IMR-90 (cell line): Measurements from ENCODE around the gene TECPR2. TPM values are rescaled to one million over a fixed set of nuclear protein-coding genes. Genes with fewer than 3 reads are reported as not detected.

Experiments
- ATAC-seq: fragments of 200-7000 bp; cut with Tn5 transposase; 2 replicates; pipeline ENCODE4 v1.9.1; 2020; ENCODE audit warnings: low read depth, mild to moderate bottlenecking, moderate library complexity
- BruUV-seq: library from RNA; stranded (reverse); fragments of 400-500 nt; replicated peaks from 2 replicates; lab custom pipeline; 2021; lab: Mats Ljungman, UMichigan
- CTCF ChIA-PET: fragments of 300-600 bp; formaldehyde crosslinking; extraction: SDS; loops from one replicate; lab custom pipeline; 2021; ENCODE audit warnings: antibody characterized with exemption; lab: Yijun Ruan, JAX
- POLR2A ChIA-PET: fragments of 300-600 bp; sonication (Branson Sonifier 250); formaldehyde crosslinking; loops from one replicate; lab custom pipeline; 2022; ENCODE audit warnings: antibody characterized with exemption; ENCODE audit not compliant: unreplicated experiment; lab: Charles Lee
- DNase-seq: peaks from one replicate; pipeline ENCODE4 v3.0.0; 2013
- H2AFZ ChIP-seq: replicated peaks from 2 replicates; pipeline ENCODE3; 2013; ENCODE audit warnings: low read length, mild to moderate bottlenecking; ENCODE audit not compliant: poor library complexity
- H2AK5ac ChIP-seq: 2 replicates; pipeline ENCODE4 v1.6.1; 2013; ENCODE audit warnings: low read depth, low read length, inconsistent platforms
- H2AK9ac ChIP-seq: replicated peaks from 2 replicates; pipeline ENCODE3; 2013; ENCODE audit warnings: mild to moderate bottlenecking, low read depth, low read length, moderate library complexity; ENCODE audit not compliant: poor library complexity
- H2BK120ac ChIP-seq: 2 replicates; pipeline ENCODE4 v1.6.1; 2013; ENCODE audit warnings: low read depth, low read length, inconsistent platforms
- H2BK15ac ChIP-seq: 3 replicates; pipeline ENCODE4 v1.6.1; 2013; ENCODE audit warnings: low read depth, low read length, inconsistent platforms
- H2BK20ac ChIP-seq: 2 replicates; pipeline ENCODE4 v1.6.1; 2013; ENCODE audit warnings: low read depth, mild to moderate bottlenecking, inconsistent platforms, low read length, moderate library complexity
- H2BK5ac ChIP-seq: 2 replicates; pipeline ENCODE4 v1.6.1; 2013; ENCODE audit warnings: mild to moderate bottlenecking, low read depth, low read length, inconsistent platforms; ENCODE audit not compliant: poor library complexity, severe bottlenecking
- H3K14ac ChIP-seq: replicated peaks from 2 replicates; pipeline ENCODE4 v1.6.1; 2013; ENCODE audit warnings: low read depth, low read length, inconsistent platforms
- H3K18ac ChIP-seq: 2 replicates; pipeline ENCODE4 v1.6.1; 2013; ENCODE audit warnings: low read depth, low read length, control low read depth
- H3K23ac ChIP-seq: 2 replicates; pipeline ENCODE4 v1.6.1; 2013; ENCODE audit warnings: low read depth, low read length, inconsistent platforms
- H3K27ac ChIP-seq: 2 replicates; pipeline ENCODE4 v1.5.1; 2013; ENCODE audit warnings: mild to moderate bottlenecking, control low read depth, low read length; ENCODE audit not compliant: insufficient read depth
- H3K27me3 ChIP-seq: 2 replicates; pipeline ENCODE4 v1.6.1; 2013; ENCODE audit warnings: low read length; ENCODE audit not compliant: control insufficient read depth, insufficient read depth
- H3K36me3 ChIP-seq: 2 replicates; pipeline ENCODE4 v1.6.1; 2013; ENCODE audit warnings: low read length, mixed read lengths; ENCODE audit not compliant: control insufficient read depth, insufficient read depth
- H3K4ac ChIP-seq: 2 replicates; pipeline ENCODE4 v1.6.1; 2013; ENCODE audit warnings: low read depth, low read length, inconsistent platforms
- H3K4me1 ChIP-seq: 2 replicates; pipeline ENCODE4 v1.6.1; 2013; ENCODE audit warnings: low read length, mixed read lengths; ENCODE audit not compliant: control insufficient read depth, insufficient read depth
- H3K4me2 ChIP-seq: 2 replicates; pipeline ENCODE4 v1.6.1; 2013; ENCODE audit warnings: low read depth, mild to moderate bottlenecking, control low read depth, low read length, moderate library complexity
- H3K4me3 ChIP-seq: 2 replicates; pipeline ENCODE4 v1.5.1; 2013; ENCODE audit warnings: low read depth, mild to moderate bottlenecking, control low read depth, low read length, moderate library complexity; ENCODE audit not compliant: insufficient read depth
- H3K56ac ChIP-seq: 2 replicates; pipeline ENCODE4 v1.6.1; 2013; ENCODE audit warnings: low read length, inconsistent platforms; ENCODE audit not compliant: insufficient read depth; ENCODE audit errors: extremely low read depth
- H3K79me1 ChIP-seq, 2 experiments: 2 replicates each; pipeline ENCODE4 v1.6.1; 2013; ENCODE audit warnings: low read length in 2 of 2, inconsistent platforms in 1 of 2, low read depth in 1 of 2
- H3K9ac ChIP-seq: 2 replicates; pipeline ENCODE4 v1.6.1; 2013; ENCODE audit warnings: low read depth, low read length, control low read depth
- H3K9me1 ChIP-seq: 2 replicates; pipeline ENCODE4 v1.6.1; 2013; ENCODE audit warnings: low read length, inconsistent platforms; ENCODE audit not compliant: insufficient read depth
- H3K9me3 ChIP-seq: 2 replicates; pipeline ENCODE4 v1.6.1; 2013; ENCODE audit warnings: low read length; ENCODE audit not compliant: control insufficient read depth, insufficient read depth
- H4K20me1 ChIP-seq: 2 replicates; pipeline ENCODE4 v1.6.1; 2013; ENCODE audit warnings: low read length, inconsistent platforms; ENCODE audit not compliant: insufficient read depth
- H4K5ac ChIP-seq: 2 replicates; pipeline ENCODE4 v1.6.1; 2013; ENCODE audit warnings: mild to moderate bottlenecking, low read depth, low read length, control low read depth
- H4K8ac ChIP-seq, 2 experiments: 2 replicates each; pipeline ENCODE4 v1.6.1; 2013; ENCODE audit warnings: low read depth in 2 of 2, low read length in 2 of 2, control low read depth in 1 of 2, inconsistent platforms in 1 of 2
- H4K91ac ChIP-seq: 2 replicates; pipeline ENCODE4 v1.6.1; 2013; ENCODE audit warnings: low read depth, low read length, inconsistent platforms; ENCODE audit not compliant: insufficient read depth
- BHLHE40 ChIP-seq: fragments of 150-350 bp; IDR thresholded peaks from 2 replicates; pipeline ENCODE4 v1.6.1; 2016; ENCODE audit warnings: mild to moderate bottlenecking, low read depth, low read length
- CEBPB ChIP-seq: IDR thresholded peaks from 2 replicates; pipeline ENCODE4 v1.6.1; 2012; ENCODE audit warnings: low read depth, low read length, improper control_type of control experiment
- CHD1 ChIP-seq: IDR thresholded peaks from 2 replicates; pipeline ENCODE4 v1.6.1; 2012; ENCODE audit warnings: low read depth, low read length, improper control_type of control experiment
- CTCF ChIP-seq: conservative IDR thresholded peaks from 2 replicates; pipeline ENCODE4 v1.5.1; 2012; ENCODE audit warnings: mild to moderate bottlenecking, low read depth, low read length, improper control_type of control experiment
- ELK1 ChIP-seq: fragments of 150-350 bp; IDR thresholded peaks from 2 replicates; pipeline ENCODE4 v1.6.1; 2016; ENCODE audit warnings: low read depth, mild to moderate bottlenecking, low read length, moderate library complexity, borderline replicate concordance
- FOS ChIP-seq: fragments of 150-350 bp; IDR thresholded peaks from 2 replicates; pipeline ENCODE4 v1.6.1; 2016; ENCODE audit warnings: low read depth, low read length
- MAFK ChIP-seq: IDR thresholded peaks from 2 replicates; pipeline ENCODE4 v1.6.1; 2012; ENCODE audit warnings: low read depth, low read length, improper control_type of control experiment
- MAZ ChIP-seq: IDR thresholded peaks from 2 replicates; pipeline ENCODE4 v1.6.1; 2012; ENCODE audit warnings: low read depth, mild to moderate bottlenecking, low read length, improper control_type of control experiment, moderate library complexity, borderline replicate concordance
- MXI1 ChIP-seq: IDR thresholded peaks from 2 replicates; pipeline ENCODE4 v1.6.1; 2012; ENCODE audit warnings: low read depth, mild to moderate bottlenecking, low read length, moderate library complexity, borderline replicate concordance
- NFE2L2 ChIP-seq: fragments of 150-350 bp; IDR thresholded peaks from 2 replicates; pipeline ENCODE4 v1.6.1; 2016; ENCODE audit warnings: low read depth, mild to moderate bottlenecking, low read length
- POLR2A ChIP-seq: IDR thresholded peaks from 2 replicates; pipeline ENCODE4 v1.6.1; 2012; ENCODE audit warnings: mild to moderate bottlenecking, low read depth, low read length
- RAD21 ChIP-seq: IDR thresholded peaks from 2 replicates; pipeline ENCODE4 v1.6.1; 2012; ENCODE audit warnings: low read length, improper control_type of control experiment
- RCOR1 ChIP-seq: IDR thresholded peaks from 2 replicates; pipeline ENCODE4 v1.6.1; 2012; ENCODE audit warnings: mild to moderate bottlenecking, low read length, improper control_type of control experiment; ENCODE audit not compliant: insufficient replicate concordance
- RFX5 ChIP-seq: IDR thresholded peaks from 2 replicates; pipeline ENCODE4 v1.8.0; 2012; ENCODE audit warnings: low read depth, mild to moderate bottlenecking, low read length, moderate library complexity
- SMC3 ChIP-seq: fragments of 150-350 bp; IDR thresholded peaks from 2 replicates; pipeline ENCODE4 v1.6.1; 2016; ENCODE audit warnings: low read depth, mild to moderate bottlenecking, antibody characterized with exemption, low read length, moderate library complexity
- USF2 ChIP-seq: fragments of 150-350 bp; IDR thresholded peaks from 2 replicates; pipeline ENCODE4 v1.6.1; 2017; ENCODE audit warnings: mild to moderate bottlenecking, antibody characterized with exemption, low read length, low read depth
- WGBS, 2 experiments: methylation state at CpG; one replicate each; pipeline versions ENCODE4 v1.1.5 to v1.1.7; 2013; ENCODE audit warnings: missing lambda C conversion rate in 2 of 2; ENCODE audit not compliant: insufficient read length in 1 of 2; ENCODE audit errors: extremely low coverage in 2 of 2; 5-methylcytosine and 5-hydroxymethylcytosine counted together
- dilution Hi-C: fragments of 300-500 bp; cut with HindIII; formaldehyde crosslinking; loops from one replicate; pipeline ENCODE4 v1.14.3; 2018; ENCODE audit warnings: low sequenced_read_pairs; ENCODE audit not compliant: unreplicated experiment
- in situ Hi-C: fragments of 300-500 bp; cut with MboI; formaldehyde crosslinking; loops from 3 replicates; pipeline ENCODE4 v1.14.3; 2019; ENCODE audit warnings: low sequenced_read_pairs, inconsistent platforms, mixed read lengths
- intact Hi-C: fragments of 100-400 bp; cut with micrococcal nuclease; formaldehyde crosslinking; loops from 2 replicates; pipeline ENCODE4 v1.10.0; 2022
- polyA plus RNA-seq, 3 experiments: library from polyadenylated mRNA; depleted of rRNA; stranded (reverse); fragments of >200 nt; gene quantifications; 2 replicates each; pipeline ENCODE4 v1.2.3, GENCODE V29; 2012; ENCODE audit warnings: low replicate concordance in 1 of 3
- total RNA-seq: library from RNA; depleted of rRNA; stranded (reverse); fragments of >200 nt; gene quantifications from 2 replicates; pipeline ENCODE4 v1.2.3, GENCODE V29; 2012

The TECPR2 gene
- total and polyA plus RNA-seq, 2 of the 4 experiments (the other 2 are of a cell fraction), result 9.5 to 11.7 TPM

DNA sequence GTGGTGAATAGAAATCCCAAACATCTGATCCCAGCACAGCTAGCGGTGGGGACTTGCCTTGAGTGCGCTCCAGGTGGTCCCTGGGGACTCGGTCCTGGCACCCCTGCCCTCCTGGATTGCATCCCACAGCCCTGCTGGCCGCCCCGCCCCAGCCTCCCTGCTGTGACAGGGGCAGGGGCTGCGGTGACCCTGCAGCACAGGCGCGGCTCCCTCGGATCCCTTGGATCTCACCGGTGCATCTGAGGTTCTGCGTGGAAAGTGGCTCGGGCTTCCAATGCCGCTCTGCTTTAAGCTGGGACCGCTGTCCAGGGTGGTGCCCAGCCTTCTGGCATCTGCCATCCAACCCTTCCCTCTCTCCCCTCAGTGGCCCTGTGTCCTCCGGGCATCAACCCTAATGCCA, 130.8 kb downstream of the TECPR2 start:
- Histone ChIP-seq H3K9me1 (no peaks in the 10 kb centered on the region), H3K9ac (no peak overlapping the region), H4K8ac (no peak overlapping the region), H3K4ac (no peak overlapping the region), H3K14ac (no peak overlapping the region), H3K23ac (no peak overlapping the region), H2BK15ac (no peak overlapping the region), H3K9me3 (no peaks in the 10 kb centered on the region), H2BK120ac (no peak overlapping the region), H3K4me3 (no peak overlapping the region), H2BK20ac (no peak overlapping the region), H2BK5ac (no peak overlapping the region), H3K27me3 (no peaks in the 10 kb centered on the region), H2AFZ (no peak overlapping the region), H2AK9ac (no peak overlapping the region), H3K27ac (no peak overlapping the region), H3K4me1 (no peaks in the 10 kb centered on the region), H3K79me1 (no peaks in the 10 kb centered on the region), H3K56ac (no peak overlapping the region), H3K4me2 (no peak overlapping the region), H3K18ac (no peak overlapping the region), H4K20me1 (peaks cover 3% of the 10 kb centered on the region), H4K5ac (no peak overlapping the region), H3K36me3 (peaks cover 16% of the 10 kb centered on the region; the same call in 1 of the 2 replicates), H2AK5ac (no peak overlapping the region), H4K91ac (no peak overlapping the region)
- no TSS peak for BruUV-seq
- POLR2A ChIA-PET, result no interaction called here
- CTCF ChIA-PET, result no interaction called here
- WGBS, 2 experiments, result 88% methylated on average over 9 of the region's 15 CpGs; no CpG with 5 or more reads in 1 of the 2 experiments
- no peak for ATAC-seq
- dilution Hi-C loops (no loop called here), in situ Hi-C loops (no loop called here), intact Hi-C loops (no loop called here)
- no peak for DNase-seq
- TF ChIP-seq CTCF (no peak), BHLHE40 (no peak), SMC3 (no peak), USF2 (no peak), POLR2A (no peak), CEBPB (no peak), RAD21 (no peak), RCOR1 (no peak), ELK1 (no peak), RFX5 (no peak), CHD1 (no peak), MAZ (no peak), NFE2L2 (no peak), MAFK (no peak), MXI1 (no peak), FOS (no peak)
